ENCODE measurements around the gene ZNF638.

Gene ZNF638

DNA sequence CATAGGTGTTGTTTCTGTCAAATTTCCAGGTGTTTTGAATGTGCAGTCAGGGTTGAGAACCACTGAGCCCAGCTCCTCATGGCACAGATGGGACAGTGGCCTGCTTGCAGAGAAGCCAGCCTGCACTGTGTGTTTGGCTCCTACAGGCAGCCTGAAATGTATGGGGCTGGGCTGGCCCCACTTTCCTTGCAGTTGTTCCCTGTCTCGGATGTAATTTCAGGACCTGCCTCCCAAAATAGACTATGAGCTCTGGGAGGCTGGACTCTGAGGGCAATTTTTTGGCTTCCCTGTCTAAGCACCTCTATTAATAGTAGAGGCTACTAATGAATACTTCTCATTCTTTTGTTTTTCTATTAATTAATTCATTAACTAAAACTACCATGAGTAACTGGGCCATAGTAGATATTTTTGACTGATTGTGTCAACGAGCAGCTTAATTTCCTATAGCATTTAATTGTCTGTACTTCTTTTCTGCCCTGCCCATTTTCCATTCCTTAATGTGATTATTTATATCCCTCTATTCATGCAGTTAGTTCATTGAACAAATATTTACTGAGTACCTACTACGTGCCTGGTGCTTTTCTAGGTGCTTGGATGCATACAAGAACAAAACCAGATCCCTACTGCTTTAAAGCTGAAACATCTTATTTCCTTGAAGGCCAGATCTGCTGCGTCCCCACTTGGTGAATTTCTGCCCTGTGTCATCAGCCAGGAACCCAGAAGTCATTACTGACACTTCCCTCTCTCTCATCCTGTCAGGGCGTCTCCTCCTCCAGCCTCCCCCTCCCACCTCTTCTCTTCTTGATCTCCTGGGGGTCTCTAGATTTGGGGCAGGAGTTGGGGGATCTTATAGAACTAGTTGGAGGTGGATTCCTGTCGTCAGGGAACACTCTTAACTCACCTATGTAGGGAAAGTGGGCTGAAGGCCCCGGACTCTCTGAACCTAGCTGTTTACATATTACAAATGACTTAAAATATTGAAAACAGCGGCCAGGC, 138.1 kb downstream of the ZNF638 start:
- DNase-seq (ENCODE audit: low read depth), result no peak

DNA sequence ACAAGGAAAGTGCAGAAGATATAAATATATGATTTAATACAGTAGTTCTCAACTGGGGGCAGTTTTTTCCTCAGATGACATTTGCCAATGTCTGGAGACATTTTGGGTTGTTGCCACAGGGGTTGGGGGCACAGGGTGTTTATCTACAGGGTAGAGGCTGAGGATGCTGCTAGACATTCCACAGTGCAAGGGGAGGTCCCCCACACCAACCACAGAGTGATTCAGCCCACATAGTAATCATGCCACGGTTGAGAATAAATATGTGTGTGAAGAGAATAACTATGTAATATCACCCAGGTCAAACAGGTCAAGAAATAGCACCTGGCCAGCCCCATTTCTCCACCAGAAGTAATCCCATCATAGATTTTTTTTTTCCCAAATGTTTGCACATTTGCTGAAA, 139.7 kb downstream of the ZNF638 start:
- DNase-seq (ENCODE audit: low read depth), result no peak

- DNase-seq (ENCODE audit: low read depth), result no peak
Measured at GRCh38 chr2:71472019-71472418, 140.4 kb downstream of the ZNF638 start.

- DNase-seq (ENCODE audit: low read depth), result no peak
Measured at GRCh38 chr2:71473346-71474031, 141.9 kb downstream of the ZNF638 start.

DNA sequence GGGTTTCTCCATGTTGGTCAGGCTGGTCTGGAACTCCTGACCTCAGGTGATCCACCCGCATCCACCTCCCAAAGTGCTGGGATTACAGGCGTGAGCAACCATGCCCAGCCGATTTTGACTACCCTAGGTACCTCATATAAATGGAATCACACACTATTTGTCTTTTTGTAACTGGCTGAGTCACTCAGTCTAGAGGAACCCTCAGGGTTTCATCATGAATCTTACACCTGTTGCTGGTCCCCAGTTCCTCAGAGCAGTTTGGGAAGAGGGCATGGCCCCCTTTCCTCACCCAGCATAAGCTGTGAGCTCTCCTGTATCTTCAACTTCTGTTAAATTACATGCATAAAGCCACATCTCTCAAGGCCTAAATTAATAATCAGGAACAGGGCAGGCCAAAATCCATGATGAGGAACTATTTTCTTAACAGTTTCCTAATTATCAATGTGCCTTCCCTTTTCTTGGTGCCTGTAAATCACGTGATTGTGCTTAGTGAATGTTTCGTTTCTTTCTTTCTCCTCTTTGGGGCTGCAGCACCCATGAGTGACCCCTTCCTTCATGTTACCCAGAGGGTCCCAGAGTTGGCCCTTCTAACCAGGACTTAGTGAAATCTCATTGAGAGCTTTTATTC, 142.6 kb downstream of the ZNF638 start:
- DNase-seq (ENCODE audit: low read depth), result no peak

DNA sequence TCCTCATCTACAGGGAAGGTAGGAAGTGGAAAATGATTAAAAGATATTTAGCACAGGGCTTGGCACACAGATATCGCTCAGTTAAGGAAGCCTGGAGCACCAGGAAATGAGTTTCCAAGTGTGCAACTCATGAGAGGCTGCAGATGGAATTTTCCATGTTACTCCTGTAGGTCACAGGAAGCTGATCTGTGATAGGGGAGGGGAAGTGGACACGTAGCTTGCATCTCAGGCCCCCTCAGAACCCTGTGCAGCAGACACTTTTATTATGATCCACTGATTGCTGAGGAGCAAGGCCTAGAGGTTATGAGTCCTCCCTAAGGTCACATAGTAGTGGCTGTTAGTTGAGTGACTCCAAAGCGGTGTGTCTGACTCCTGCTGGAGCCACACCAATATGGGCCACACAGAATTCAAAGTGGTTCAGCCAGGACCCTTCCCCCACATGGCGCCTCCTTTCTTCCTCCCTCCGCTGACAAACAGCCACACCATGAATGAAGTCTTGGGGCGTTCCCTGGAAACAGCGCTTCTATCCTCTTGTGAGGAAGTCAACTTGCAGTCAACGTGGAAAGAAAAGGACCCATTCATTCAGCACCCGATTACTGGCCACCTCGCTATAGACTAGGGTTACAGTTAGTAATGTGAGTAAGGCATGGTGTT, 143.3 kb downstream of the ZNF638 start:
- no peak for DNase-seq (ENCODE audit: low read depth)

GRCh38 chr2:71476495-71476894, 144.9 kb downstream of the ZNF638 start:
- DNase-seq (ENCODE audit: low read depth), result no peak

DNA sequence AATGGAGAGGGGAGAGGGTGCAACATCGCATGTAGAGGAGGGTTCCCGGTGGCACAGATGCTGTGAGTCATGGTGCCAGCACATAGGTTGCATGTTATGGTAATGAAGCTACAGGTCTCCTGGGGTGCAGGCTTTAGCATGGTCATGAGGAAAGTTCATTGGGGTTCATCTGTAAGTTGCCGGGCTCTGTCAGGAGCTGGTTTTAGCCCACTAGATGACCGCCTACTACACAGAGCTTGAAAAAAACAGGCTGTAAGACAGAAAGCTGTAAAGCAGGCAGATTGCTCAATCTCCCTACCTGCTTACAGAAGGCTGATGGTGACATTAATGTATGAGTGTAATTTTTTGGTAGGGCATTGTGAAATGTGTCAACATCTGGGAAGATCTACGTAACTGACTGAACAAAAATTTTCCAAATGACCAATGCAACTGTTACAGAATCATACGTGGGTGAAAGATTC, 145.7 kb downstream of the ZNF638 start:
- no peak for DNase-seq (ENCODE audit: low read depth)

GRCh38 chr2:71478806-71479205, 147.2 kb downstream of the ZNF638 start:
- DNase-seq (ENCODE audit: low read depth), result no peak

DNA sequence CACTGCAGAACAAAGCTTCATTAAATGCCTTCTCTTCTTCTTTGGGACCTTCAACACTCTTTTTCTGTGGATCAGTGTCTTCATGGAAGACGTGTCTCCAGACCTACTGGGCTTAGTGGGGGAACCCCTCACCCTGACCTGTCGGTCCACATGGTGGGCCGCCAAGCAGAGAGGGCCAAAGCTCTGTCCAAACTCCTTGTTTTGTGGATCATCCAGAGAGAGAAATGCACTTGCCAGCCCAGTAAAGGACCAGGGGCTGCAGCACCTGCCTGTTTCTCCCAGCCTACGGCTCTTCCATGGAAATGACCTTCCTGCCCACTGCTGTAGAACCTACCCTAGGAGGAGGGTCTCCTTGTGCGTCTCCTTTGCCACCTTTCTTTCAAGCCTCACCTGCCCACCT, 147.7 kb downstream of the ZNF638 start:
- DNase-seq (ENCODE audit: low read depth), result no peak

GRCh38 chr2:71481111-71481510, 149.5 kb downstream of the ZNF638 start:
- DNase-seq (ENCODE audit: low read depth), result no peak

DNA sequence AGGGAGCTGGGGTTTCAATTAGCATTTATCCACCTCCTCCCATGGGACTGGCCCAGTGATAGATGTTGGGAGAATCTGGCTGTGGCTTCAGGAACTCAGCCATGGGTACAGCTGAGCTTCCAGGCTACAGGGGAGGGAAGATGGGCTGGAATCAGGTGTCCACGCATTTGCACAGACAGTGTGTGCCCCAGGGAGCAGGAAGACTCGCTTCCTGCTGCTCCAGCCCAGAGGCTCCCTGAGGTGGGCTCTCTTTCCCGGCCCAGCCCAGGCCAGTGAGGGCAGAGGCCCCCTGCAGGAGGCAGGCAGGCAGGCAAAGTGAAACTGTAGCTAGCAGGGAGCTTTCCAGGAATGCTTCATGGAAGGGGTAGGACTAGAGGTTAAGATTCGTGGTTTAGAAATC, 150.5 kb downstream of the ZNF638 start:
- no peak for DNase-seq (ENCODE audit: low read depth)

DNA sequence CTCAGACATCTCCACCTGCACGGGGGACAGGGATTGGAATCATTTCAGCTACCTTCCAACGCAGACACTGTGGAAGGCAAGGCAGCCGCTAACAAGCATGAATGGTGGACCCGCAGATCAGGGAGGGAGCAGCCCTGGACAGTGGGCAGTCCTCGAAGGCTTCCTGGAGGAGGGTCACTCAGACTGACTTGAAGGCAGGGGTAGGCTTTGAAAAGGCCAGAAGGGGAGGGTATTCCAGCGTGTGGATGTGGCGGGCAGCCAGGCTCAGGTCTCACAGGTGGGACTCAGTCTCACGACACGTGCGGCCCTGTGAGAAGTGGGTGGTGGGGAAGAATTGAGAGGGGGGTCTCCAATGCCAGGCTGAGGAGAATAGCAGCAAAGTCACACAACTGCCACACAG, 151.7 kb downstream of the ZNF638 start:
- DNase-seq (ENCODE audit: low read depth), result no peak

DNA sequence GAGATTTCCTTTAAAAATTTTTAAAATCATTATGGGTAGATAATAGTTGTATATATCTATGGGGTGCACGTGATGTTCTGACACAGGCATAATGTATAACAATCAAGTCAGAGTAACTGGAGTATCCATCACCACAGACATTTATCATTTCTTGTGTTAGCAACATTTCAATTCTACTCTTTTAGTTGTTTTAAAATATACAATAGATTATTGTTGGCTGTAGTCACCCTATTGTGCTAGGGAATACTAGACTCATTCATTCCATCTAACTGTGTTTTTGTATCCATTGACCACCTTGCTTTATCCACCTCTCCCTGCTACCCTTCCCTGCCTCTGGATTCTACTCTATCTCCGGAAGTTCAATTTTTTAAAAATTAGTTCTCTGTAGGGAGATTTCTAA, 152.8 kb downstream of the ZNF638 start:
- DNase-seq (ENCODE audit: low read depth), result no peak

Measured in stimulated activated CD8-positive, alpha-beta memory T cell treated with anti-CD3 and anti-CD28 coated beads, Interleukin-7, amount 100 ng/mL, for 24 hours (primary cell).